CD4-positive, alpha-beta T cell treated with Interleukin-6 for 4 hours (primary cell): ENCODE data around the gene SHMT1.
A peak's percentile ranks its signal among the peaks of the same experiment; 100 is the strongest.
"Not testable (repeated sequence)": the region's sequence is repeated elsewhere in the genome, so short reads cannot be mapped to it uniquely, and the experiment has no call there.

Experiments
- DNase-seq: peaks from one replicate; pipeline ENCODE4 v3.0.0-alpha.2; 2020; ENCODE audit warnings: mixed read lengths

SHMT1 gene

DNA sequence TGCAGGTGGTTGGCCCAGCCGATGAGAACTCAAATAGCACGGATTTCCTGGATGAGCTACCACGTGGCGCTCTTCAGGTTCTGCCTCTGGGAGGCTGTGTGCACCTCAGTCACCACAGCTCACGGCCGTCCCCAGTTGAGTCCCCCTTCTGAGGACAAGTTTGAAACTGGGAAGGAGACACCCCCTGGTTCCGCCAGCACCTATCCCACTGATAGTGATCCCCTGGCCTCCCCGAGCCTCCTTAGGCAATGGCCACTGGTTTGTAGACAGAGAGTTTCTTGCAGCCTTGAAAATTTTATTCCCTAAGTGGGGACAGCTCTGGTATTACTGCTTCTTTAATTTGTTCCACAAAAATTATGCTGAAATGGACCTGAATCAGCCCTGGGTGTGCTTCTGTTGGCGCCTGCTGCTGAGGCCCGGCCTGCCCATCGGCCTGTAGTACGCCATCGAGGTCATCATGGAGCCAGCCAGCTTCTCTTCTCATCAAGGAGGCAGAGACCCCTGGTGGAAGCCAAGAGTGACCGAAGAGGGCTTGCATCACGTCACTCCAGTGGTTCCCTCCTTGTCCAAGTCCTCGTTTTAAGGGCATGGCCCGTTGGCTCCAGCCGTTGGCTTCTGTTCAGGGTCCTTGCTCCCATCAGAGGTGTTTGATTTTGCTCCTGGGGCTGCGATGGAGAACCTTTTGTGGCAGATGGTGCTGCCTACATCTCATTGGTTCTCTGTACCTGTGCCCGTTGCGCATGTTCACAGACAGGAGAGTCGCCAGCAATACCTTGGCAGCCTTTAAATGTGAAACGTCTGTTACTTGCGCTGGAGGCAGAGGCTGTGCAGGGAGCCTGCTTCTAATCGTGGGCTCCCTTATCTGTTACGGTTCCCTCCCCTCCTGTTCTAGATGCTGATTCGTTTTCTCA is 39.0 kb downstream of the SHMT1 start:
- DNase-seq: no peak

DNA sequence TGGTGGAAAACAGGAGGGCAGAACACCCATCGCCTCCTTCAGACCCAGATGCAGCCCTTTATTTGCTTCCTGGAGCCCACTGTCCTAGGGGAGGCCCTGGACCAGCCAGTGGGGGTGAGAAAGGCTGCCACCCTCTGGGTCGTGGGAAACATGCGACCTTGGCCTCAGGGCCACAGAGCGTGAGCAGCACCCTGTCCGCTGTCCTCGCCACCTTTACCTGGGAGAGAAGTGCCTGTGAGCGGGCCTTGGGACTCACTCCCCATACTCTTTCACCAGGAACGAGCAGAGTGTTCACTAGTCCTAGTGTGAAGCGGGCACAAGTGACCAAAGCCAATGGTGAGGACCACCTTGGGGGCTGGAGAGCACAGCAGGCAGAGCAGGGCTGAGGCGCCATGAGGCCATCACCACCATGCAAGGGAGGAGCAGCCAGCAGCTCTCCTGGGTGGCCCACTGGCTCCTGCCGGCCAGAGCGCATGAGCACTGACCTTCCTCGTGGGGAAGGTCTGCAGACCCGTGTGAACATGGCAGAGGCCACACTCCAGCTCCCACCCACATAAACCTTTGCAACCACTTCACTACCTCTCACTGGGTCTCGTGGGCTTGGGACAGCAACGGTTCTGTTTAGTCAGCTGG is 39.7 kb downstream of the SHMT1 start:
- DNase-seq: no peak

DNA sequence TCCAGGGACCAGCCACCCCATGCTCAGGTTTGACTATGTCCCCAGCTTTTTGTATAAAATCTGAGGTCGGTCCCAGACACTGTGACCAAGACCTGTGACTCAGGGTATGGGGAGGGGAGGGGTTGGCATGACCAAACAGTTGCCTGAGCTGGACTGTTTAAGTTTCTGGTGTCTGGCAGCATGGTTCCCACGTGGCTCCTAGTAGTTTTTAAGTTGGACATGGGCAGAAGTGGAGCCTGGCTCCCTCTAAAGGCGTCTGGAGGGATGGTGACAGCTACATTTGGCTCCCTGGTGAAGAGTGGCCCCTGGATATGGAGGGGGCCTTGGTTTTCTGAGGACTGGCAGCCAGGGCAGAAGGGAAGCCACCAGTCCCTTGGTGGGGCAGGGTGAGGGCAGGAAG is 40.3 kb downstream of the SHMT1 start:
- no peak for DNase-seq

DNA sequence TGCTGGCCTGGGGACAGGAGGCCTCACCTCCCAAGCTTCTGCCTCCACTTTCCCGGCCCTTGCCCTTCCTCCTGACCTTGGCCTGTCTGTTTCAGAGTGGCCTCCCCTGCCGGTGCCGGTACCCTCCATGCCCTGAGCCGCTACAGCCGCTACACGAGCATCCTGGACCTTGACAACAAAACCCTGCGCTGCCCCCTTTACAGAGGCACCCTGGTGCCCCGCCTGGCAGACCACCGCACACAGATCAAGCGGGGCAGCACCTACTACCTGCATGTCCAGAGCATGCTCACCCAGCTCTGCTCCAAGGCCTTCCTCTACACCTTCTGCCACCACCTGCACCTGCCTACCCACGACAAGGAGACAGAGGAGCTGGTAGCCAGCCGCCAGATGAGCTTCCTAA is 40.8 kb downstream of the SHMT1 start:
- DNase-seq: no peak

DNA sequence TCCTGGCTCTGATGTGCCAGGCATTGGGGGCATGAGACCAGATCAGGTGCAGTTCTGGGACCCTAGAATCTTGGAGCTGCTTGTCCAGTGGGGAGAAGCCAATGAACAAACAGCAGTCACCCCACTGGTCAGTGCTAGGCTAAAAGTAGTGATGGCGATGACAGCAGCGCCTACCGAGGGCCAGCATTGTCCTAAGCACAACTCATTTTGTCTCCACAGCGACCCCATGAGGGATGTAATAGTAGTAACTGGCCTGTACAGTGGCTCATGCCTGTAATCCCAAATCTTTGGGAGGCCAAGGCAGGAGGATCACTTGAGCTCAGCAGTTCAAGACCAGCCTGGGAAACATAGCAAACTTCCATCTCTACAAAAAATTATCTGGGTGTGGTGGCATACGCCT is 42.0 kb downstream of the SHMT1 start:
- DNase-seq: no peak

DNA sequence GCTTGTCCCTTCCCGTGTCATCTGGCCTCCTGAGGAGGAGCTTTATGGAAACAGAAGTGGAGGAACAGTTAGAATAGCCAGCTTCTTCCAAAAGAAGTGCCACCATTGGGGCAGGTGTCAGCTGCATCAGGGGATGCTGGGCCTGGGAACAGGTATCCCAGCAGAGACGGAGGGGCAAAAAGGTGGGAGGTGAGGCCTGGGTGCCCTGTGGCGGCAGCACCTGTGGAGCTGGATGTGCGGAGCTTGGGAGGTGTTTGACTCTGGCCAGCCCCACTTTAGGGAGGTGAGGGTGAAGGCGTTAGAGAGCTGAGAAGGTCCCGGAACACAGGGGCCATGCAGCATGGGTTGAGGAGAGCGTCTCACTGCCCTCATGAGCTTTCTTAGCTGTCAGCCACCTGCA is 43.0 kb downstream of the SHMT1 start:
- no peak for DNase-seq

DNA sequence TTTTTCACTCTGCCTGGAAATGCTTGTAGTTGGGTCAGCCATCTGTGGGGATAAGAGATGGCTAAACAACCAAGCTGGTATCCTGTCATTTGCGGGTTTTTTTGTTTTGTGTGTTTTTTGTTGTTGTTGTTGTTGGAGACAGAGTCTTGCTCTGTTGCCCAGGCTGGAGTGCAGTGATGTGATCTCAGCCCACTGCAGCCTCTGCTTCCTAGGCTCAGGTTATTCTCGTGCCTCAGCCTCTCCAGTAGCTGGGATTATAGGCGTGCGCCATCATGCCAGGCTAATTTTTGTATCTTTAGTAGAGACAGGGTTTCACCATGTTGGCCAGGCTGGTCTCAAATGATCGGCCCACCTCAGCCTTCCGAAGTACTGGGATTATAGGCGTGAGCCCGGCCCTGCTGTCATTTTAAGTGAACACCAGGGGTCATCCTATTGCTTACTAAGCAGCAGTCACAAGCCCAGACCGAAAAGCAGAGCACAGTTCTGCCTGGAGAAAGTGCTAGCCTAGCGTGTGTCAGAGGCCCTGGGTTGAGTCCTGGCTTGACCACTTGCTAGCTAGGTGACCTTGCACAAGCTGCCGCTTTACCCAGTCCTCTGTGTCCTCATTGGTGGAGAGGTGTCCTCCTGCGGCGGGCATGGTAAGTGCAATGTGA is 43.6 kb downstream of the SHMT1 start:
- no peak for DNase-seq

DNA sequence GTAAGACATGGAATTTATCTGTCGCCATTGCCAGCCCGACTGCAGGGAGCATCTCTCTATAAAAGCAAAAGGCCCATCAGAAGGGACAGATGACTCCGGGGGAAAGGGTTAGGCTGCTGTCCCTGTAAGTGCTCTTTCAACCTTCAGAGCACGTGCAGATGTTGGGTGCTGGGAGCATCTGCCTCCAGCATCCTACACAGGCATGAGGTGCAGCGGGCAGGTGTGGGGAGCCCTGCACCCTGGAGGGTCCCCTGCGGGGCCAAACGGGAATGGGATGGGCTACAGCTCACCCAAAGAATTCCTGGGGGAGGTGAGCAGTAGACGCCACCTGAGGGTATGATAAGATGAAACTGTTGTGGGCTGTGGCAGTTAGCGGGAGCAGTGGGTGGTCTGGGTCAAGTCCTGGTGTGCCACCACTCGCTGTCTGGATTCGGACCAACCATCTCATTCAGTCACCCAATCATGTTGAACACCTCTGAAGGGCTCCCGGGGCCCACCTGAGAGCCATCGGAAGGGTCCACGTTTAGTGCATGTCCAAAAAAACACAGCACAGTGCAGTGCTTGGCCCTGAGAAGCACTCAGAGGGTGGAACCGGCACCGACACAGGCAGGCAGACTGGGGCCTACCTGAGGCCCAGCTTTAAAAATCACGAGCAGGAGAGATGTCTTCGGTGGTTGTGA is 44.4 kb downstream of the SHMT1 start:
- no peak for DNase-seq

DNA sequence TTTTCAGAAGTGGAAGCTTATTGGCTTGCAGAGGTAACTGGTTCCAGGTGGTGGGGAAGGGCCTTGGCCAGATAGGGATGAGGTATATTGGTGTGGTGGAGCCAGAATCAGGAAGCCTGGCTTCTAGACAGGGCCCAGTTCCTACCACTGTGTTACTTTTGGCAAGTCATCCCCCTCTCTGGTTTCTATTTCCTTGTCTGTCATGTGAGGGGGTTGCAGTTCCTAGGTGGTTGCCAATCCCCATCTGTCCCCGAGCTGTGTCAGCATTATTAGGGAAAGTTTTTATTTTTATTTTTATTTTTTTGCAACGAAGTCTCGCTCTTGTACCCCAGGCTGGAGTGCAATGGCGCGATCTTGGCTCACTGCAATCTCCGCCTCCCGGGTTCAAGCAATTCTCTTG is 45.2 kb downstream of the SHMT1 start:
- no peak for DNase-seq

DNA sequence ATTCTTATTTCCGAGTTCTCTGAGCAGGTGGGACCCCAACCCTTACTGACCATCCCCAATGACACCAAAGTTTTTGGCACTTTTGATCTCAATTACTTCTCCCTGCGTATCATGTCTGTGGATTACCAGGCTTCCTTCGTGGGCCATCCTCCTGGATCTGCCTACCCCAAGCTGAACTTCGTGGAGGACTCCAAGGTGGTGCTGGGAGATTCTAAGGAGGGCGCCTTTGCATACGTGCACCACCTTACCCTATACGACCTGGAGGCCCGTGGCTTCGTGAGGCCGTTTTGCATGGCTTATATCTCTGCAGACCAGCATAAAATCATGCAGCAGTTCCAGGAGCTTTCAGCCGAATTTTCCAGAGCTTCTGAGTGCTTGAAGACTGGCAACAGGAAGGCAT is 47.4 kb downstream of the SHMT1 start:
- no peak for DNase-seq

DNA sequence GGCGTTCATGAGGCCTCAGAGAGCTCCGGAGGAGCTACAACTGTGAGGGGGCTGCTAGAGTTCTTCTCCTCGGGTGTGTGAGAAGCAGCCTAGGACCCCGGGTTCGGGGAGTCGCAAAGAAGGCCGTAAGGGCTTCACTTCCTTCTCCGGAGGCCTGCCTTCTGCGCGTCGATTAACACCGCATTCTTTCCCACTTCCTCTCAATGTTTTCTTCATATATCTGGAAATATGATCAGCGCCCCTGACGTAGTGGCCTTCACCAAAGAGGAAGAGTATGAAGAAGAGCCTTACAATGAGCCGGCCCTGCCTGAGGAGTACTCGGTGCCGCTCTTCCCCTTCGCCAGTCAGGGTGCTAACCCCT is 47.8 kb downstream of the SHMT1 start:
- peak; percentile 33 for DNase-seq

DNA sequence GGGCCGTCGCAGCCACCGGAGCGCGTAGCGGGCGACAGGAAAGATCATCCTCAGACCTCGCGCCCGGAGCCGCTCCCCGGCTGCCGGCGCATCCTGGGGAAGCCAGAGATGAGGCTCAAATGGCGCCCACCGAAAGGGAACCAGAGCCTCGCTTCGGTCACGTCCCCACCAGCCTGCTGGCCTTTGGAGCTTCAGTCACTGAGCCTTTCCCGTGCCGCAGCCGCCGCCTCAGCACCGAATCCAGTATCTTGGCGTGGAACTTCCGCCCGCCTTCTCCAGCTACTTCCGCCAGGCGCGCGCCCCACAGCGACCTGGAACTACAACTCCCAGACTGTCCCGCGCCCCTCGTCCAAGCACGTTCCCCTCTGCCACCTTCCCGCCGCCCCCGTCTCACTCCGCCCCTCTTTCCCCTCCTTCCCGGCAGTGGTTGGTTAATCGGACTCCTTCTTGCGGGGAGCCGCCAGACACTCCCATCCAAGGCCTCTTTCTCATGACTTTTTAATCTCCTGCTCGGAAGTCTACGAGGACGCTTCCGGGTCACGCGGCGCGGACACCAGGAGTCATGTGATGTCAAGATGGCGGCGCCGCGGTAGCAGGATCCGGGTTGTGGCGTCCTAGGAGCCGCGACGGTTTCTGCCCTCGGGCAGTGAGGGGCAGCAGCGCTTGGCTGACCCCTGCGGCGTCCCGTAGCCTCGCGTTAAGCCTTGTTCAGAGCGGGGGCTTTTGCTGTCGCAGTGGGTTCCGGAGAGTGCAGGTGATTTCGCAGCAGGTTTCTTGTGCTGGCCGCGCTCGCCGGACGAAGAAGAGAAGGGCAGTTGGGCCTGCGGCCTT is 48.4 kb downstream of the SHMT1 start, which contains the start of the genes SMCR8 and TOP3A:
SMCR8 (plus strand) TSS at position 563 of the 831 bp plus-strand sequence. CDS start 497 bp downstream, outside the sequence.
TOP3A (minus strand) TSS at position 264 of the 831 bp plus-strand sequence; CDS start at position 48, 216 bp downstream.
- peak; percentile 98 for DNase-seq

DNA sequence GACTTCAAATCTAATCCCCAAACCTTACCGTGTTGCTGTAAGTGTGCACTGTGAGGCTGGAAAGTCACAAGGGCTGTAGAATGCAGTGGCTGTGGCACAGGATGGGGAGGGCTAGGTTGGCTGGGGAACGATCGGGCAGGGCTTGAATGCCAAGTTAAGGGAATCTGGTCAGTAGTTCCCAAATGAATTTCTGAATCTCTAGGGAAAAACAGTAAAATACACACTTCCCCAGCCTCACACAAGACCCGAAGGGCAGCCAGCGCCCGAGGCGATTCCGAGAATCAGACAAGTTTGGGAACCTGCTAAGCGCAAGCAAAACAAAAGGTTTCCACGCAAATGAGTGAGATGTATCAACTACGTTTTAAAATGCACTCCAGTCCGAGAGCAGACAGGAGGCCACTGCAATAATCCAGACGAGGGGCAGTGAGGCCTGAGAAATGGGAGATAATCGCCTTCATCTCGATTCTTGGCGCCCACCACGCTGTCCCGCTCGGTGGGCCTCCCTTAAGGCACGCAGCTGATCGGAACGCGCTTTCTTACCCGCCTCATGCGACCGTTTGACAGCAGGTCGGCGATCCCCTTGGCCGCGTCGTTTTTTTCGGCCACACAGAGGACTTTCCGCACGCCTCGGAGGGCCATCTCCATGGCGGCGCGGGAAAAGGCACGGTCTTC is 49.2 kb downstream of the SHMT1 start:
- no peak for DNase-seq

DNA sequence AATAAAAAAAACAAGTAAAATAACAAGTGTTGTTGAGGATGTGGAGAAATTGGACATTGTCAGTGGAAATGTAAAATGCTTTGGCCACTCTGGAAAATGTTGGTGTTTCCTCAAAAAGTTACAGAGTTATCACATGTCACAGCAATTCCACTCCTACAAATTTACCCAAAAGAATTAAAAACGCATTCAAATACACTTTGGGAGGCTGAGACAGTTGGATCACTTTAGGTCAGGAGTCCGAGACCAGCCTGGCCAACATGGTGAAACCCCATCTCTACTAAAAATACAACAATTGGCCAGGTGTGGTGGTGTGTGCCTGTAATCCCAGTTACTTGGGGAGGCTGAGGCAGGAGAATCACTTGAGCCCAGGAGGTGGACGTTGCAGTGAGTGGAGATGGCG is 54.1 kb downstream of the SHMT1 start:
- no peak for DNase-seq

DNA sequence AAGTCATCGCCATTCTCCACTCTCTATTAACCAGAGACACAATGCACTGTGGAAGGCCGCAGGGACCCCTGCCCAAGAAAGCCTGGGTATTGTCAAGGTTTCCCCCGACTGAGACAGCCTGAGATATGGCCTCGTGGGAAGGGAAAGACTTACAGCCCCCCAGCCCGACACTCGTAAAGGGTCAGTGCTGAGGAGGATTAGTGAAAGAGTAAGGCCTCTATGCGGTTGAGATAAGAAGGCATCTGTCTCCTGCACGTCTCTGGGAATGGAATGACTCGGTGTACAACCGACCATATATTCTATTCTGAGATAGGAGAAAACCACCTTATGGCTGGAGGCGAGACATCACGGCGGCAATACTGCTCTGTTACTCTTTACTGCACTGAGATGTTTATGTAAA is 60.1 kb downstream of the SHMT1 start:
- DNase-seq: not testable (repeated sequence)

DNA sequence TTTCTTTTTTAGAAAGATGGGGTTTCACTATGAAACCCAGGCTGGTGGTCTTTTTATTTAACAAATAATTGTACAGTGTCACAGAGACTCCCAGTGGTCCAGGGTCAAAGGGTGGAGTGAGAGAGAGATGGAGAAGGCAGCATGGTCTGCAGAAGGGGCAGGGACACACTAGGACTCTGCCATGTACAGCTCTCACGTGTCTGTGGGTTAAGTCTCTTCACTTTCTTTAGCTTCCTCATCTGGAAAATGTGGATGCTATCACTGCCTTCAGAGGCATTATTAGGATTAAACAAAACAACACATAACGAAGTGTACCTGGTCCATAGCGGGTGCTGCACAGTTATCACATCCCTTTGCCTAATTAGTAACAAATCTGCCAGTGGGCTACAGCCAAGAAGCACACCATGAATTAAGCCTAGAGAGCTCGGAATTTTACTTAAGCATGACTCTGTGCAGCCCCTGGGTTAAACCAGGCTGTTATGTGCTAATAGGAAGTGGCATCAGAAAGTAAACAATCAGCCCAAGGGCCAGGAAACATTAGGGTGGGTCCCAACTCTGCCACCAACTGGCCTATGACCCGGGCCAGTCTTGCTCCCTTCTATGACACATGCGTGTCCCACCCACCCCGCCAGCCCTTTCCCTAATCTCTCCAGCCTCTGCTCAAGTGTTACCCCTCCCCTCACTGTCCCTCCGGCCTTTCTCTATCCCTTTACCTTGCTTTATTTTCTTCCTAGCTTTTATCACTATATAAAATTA is 62.4 kb downstream of the SHMT1 start:
- no peak for DNase-seq

DNA sequence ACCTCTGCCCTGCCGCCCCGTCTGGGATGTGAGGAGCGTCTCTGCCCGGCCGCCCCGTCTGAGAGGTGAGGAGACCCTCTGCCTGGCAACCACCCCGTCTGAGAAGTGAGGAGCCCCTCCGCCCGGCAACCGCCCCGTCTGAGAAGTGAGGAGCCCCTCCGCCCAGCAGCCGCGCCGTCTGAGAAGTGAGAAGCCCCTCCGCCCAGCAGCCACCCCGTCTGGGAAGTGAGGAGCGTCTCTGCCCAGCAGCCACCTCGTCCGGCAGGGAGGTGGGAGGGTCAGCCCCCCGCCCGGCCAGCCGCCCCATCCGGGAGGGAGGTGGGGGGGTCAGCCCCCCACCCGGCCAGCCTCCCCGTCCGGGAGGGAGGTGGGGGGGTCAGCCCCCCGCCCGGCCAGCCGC is 65.3 kb downstream of the SHMT1 start:
- not testable (repeated sequence) for DNase-seq

DNA sequence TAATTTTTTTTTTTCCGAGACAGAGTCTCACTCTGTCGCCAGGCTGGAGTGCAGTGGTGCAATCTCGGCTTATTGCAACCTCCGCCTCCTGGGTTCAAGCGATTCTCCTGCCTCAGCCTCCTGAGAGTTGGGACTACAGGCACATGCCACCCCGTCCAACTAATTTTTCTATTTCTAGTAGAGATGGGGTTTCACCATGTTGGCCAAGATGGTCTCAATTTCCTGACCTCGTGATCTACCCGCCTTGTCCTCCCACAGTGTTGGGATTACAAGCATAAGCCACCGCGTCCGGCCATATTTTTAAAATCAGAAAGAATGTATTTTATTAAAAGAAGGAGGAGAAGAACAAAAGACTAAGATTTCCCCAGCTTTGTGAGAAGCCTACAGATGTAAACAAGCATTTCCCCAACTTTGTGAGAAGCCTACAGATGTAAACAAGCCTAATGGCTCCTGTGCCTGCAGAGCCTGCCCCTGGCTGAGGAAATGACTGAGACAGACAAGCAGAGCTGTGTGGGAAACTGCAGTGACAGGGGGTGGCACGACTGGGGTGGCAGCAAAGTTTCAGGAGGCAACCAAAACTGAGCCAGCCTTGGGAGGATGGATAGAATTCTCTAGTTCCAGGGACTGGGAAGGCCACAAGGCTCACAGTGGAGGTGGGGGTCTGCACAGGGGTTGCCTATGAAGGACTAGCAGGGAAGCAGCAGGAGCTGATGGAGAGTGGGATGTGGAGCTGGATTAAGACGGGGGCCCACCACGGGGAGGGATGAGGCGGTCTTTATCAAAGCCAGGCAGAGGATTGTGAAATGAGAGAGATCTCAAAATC is 71.4 kb downstream of the SHMT1 start:
- no peak for DNase-seq

DNA sequence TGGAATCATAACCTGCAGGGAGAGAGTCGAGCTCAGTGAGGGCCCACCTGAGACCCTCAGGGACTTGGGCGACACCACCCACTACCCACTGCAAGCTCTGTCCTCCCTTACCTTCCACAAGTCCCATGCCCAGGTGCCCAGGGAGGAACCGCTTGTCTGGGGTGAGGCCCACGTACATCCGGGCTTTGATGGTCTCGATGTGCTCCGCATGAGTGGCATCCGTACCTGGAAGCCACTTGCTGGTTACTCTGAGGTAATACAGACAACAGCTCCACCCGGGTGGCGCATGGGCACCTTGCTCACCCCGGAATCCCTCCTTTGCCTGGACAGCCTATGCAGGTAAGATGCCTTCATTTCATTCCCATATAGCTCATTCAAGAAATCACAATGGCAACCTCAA is 78.1 kb downstream of the SHMT1 start:
- DNase-seq: no peak

DNA sequence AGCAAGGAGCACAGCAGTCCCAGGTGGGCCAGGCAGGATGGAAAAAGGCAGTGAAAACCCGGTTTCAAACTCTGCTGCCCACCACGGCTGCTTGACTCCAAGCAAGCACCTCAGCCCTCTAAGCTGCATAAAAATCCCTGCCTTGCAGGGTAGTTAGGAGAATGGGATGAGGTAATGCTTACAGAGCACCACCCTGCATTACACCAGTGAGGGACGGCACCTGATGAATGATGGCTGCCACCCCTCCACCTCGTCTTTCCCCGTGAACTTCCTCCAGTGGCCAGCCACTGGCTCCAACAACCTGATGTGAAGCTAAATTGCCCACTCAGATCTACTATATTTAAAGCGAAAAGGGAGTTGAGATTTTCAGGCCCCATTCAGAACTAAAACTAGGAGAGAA is 81.6 kb downstream of the SHMT1 start:
- DNase-seq: no peak
